Neural cell (in vitro differentiated cells): ENCODE measurements around the gene CYB5B.

ENCODE experiments used
- EZH2 ChIP-seq: fragments of 200-600, 300-800 bp; shearing (Covaris generic), sonication (generic); IDR thresholded peaks from 2 replicates; pipeline ENCODE4 v1.6.1; 2014; ENCODE audit warnings: antibody characterized with exemption, low read length, borderline replicate concordance, mild to moderate bottlenecking; ENCODE audit not compliant: insufficient read depth, poor library complexity, severe bottlenecking
- MXI1 ChIP-seq: fragments of 450-650 bp; conservative IDR thresholded peaks from 2 replicates; pipeline ENCODE4 v1.6.1; 2014; ENCODE audit warnings: antibody characterized with exemption, mild to moderate bottlenecking; ENCODE audit not compliant: poor library complexity, severe bottlenecking
- POLR2AphosphoS5 ChIP-seq: IDR thresholded peaks from 2 replicates; pipeline ENCODE4 v1.6.1; 2012
- RAD21 ChIP-seq: fragments of 450-650 bp; conservative IDR thresholded peaks from 2 replicates; pipeline ENCODE4 v1.6.1; 2014; ENCODE audit warnings: antibody characterized with exemption, mild to moderate bottlenecking, moderate library complexity
- REST ChIP-seq: IDR thresholded peaks from 2 replicates; pipeline ENCODE4 v1.6.1; 2012; ENCODE audit warnings: borderline replicate concordance
- TAF1 ChIP-seq: IDR thresholded peaks from 2 replicates; pipeline ENCODE4 v1.6.1; 2012; ENCODE audit warnings: low read depth
- TF ChIP-seq, protein P1 (sequence below): fragments of 450-650 bp; IDR thresholded peaks from 2 replicates; pipeline ENCODE4 v1.5.1; 2014; ENCODE audit warnings: antibody characterized with exemption, mild to moderate bottlenecking, moderate library complexity; ENCODE audit not compliant: poor library complexity, severe bottlenecking

DNA sequence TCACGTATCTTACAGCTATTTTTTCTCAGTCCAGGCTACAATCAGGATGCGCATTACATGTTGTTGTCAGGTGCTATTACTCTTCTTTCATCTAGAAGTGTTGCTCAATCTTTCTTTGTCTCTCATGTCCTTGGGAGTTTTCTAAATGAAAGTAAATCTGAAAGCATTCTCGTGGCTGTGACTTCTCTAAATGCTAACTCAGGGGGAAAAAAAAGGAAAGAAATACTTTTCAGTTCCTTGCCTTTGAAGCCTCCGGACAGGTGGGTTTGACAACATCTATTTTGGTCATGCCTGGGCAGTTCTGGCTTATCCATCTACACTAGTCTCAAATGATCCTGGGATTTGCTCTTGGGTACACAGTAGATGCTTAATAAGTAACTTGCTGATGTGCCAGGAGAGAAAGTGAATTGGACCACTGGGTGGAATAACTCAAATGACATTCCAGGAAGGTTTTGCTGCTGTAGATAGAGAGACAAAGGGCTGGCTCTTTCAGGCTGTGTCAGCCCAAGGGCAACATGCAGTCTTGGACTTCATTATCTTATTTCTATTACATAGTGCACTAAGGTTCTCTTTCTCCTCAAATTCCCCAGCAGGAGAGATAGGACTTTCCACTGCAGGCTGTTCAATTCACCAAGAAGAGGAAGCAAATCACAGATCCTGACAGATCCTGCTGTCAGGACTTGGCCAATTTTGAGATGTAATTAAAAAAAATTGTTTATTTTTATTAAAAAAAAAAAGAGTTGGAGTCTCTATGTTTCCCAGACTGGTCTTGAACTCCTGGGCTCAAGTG is 77.7 kb downstream of the CYB5B start:
- TF ChIP-seq, protein P1, sequence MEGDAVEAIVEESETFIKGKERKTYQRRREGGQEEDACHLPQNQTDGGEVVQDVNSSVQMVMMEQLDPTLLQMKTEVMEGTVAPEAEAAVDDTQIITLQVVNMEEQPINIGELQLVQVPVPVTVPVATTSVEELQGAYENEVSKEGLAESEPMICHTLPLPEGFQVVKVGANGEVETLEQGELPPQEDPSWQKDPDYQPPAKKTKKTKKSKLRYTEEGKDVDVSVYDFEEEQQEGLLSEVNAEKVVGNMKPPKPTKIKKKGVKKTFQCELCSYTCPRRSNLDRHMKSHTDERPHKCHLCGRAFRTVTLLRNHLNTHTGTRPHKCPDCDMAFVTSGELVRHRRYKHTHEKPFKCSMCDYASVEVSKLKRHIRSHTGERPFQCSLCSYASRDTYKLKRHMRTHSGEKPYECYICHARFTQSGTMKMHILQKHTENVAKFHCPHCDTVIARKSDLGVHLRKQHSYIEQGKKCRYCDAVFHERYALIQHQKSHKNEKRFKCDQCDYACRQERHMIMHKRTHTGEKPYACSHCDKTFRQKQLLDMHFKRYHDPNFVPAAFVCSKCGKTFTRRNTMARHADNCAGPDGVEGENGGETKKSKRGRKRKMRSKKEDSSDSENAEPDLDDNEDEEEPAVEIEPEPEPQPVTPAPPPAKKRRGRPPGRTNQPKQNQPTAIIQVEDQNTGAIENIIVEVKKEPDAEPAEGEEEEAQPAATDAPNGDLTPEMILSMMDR = no peak
- TF ChIP-seq POLR2AphosphoS5 (no peak), REST (no peak), MXI1 (no peak), RAD21 (no peak), EZH2 (no peak), TAF1 (no peak)
